Astrocyte (in vitro differentiated cells and primary cell): ENCODE data around the gene ZNF778. TPM values are rescaled to one million over a fixed set of nuclear protein-coding genes. Genes with fewer than 3 reads are reported as not detected.

ENCODE experiments used
- DNase-seq: peaks from one replicate; pipeline ENCODE4 v3.0.0-alpha.2; 2010; ENCODE audit warnings: low read depth
- FAIRE-seq: peaks from 2 replicates; lab custom pipeline; 2011; peaks lifted over from hg19 to GRCh38; lab: Jason Lieb, UNC
- H2AFZ ChIP-seq: 2 replicates; pipeline ENCODE4 v1.6.0; 2012; ENCODE audit warnings: low read depth, low read length, inconsistent platforms
- H3K27ac ChIP-seq: 2 replicates; pipeline ENCODE4 v1.5.1; 2011; ENCODE audit warnings: low read depth, low read length, inconsistent platforms
- H3K27me3 ChIP-seq: 2 replicates; pipeline ENCODE4 v1.6.0; 2011; ENCODE audit warnings: low read length, inconsistent platforms; ENCODE audit not compliant: insufficient read depth
- H3K36me3 ChIP-seq: 2 replicates; pipeline ENCODE4 v1.5.1; 2011; ENCODE audit warnings: low read length, inconsistent platforms; ENCODE audit not compliant: insufficient read depth
- H3K4me1 ChIP-seq: 2 replicates; pipeline ENCODE4 v1.5.1; 2011; ENCODE audit warnings: low read length, inconsistent platforms; ENCODE audit not compliant: insufficient read depth
- H3K4me2 ChIP-seq: 2 replicates; pipeline ENCODE4 v1.6.0; 2012; ENCODE audit warnings: low read length, inconsistent platforms
- H3K4me3 ChIP-seq: 2 replicates; pipeline ENCODE4 v1.5.1; 2011; ENCODE audit warnings: low read depth, mild to moderate bottlenecking, low read length, inconsistent platforms; ENCODE audit not compliant: insufficient read depth
- H3K79me2 ChIP-seq: 2 replicates; pipeline ENCODE4 v1.6.0; 2012; ENCODE audit warnings: mild to moderate bottlenecking, low read length, inconsistent platforms; ENCODE audit not compliant: insufficient read depth
- H3K9ac ChIP-seq: 2 replicates; pipeline ENCODE4 v1.6.0; 2012; ENCODE audit warnings: mild to moderate bottlenecking, low read length, inconsistent platforms
- H3K9me3 ChIP-seq: 2 replicates; pipeline ENCODE4 v1.5.1; 2012; ENCODE audit warnings: low read depth, mild to moderate bottlenecking, low read length, inconsistent platforms; ENCODE audit not compliant: insufficient read depth
- H4K20me1 ChIP-seq: 2 replicates; pipeline ENCODE4 v1.6.0; 2012; ENCODE audit warnings: low read length, inconsistent platforms; ENCODE audit not compliant: insufficient read depth
- H3K27ac Mint-ChIP-seq: one replicate; pipeline ENCODE4 v1.8.0; 2021; ENCODE audit warnings: mild to moderate bottlenecking, mixed read lengths; ENCODE audit not compliant: unreplicated experiment
- H3K27me3 Mint-ChIP-seq: one replicate; pipeline ENCODE4 v1.8.0; 2021; ENCODE audit warnings: low read depth, mixed read lengths; ENCODE audit not compliant: unreplicated experiment
- H3K36me3 Mint-ChIP-seq: one replicate; pipeline ENCODE4 v1.8.0; 2021; ENCODE audit warnings: low read depth, mixed read lengths; ENCODE audit not compliant: unreplicated experiment
- H3K4me1 Mint-ChIP-seq: one replicate; pipeline ENCODE4 v1.8.0; 2021; ENCODE audit warnings: low read depth, mixed read lengths; ENCODE audit not compliant: unreplicated experiment
- H3K4me3 Mint-ChIP-seq: one replicate; pipeline ENCODE4 v1.8.0; 2021; ENCODE audit warnings: mild to moderate bottlenecking, moderate library complexity, mixed read lengths; ENCODE audit not compliant: unreplicated experiment
- H3K9me3 Mint-ChIP-seq: one replicate; pipeline ENCODE4 v1.8.0; 2021; ENCODE audit warnings: mild to moderate bottlenecking, mixed read lengths; ENCODE audit not compliant: unreplicated experiment
- CTCF ChIP-seq: IDR thresholded peaks from 2 replicates; pipeline ENCODE4 v1.5.1; 2011; ENCODE audit warnings: low read depth, mild to moderate bottlenecking, inconsistent platforms, low read length, moderate library complexity; ENCODE audit not compliant: insufficient read depth
- EZH2 ChIP-seq: IDR thresholded peaks from 2 replicates; pipeline ENCODE4 v1.6.1; 2012; ENCODE audit warnings: mild to moderate bottlenecking, low read length, inconsistent platforms; ENCODE audit not compliant: insufficient read depth
- total RNA-seq: library from RNA; stranded (reverse); gene quantifications from 2 replicates; pipeline ENCODE4 v1.2.1, GENCODE V29; 2021

The ZNF778 gene
- total RNA-seq, 1 donor from 2014 or later = 15.5 TPM

GRCh38 chr16:89189358-89190025 is 28.0 kb upstream of the ZNF778 start:
- no peaks in the 10 kb centered on the region for H3K4me1 ChIP-seq
- H3K9me3 ChIP-seq = no peaks in the 10 kb centered on the region
- no peak overlapping the region for H3K4me2 ChIP-seq
- no peaks in the 10 kb centered on the region for H3K4me1 Mint-ChIP-seq
- no peak overlapping the region for H3K9ac ChIP-seq
- H3K79me2 ChIP-seq = no peaks in the 10 kb centered on the region
- H3K36me3 ChIP-seq = no peaks in the 10 kb centered on the region
- TF ChIP-seq EZH2 = no peak
- TF ChIP-seq CTCF = no peak
- H4K20me1 ChIP-seq = peaks cover 11% of the 10 kb centered on the region
- no peak overlapping the region for H3K27ac ChIP-seq
- no peak overlapping the region for H3K4me3 Mint-ChIP-seq
- H2AFZ ChIP-seq = no peak overlapping the region
- peaks cover 4% of the 10 kb centered on the region for H3K27me3 Mint-ChIP-seq
- DNase-seq = no peak
- H3K36me3 Mint-ChIP-seq = no peaks in the 10 kb centered on the region
- no peaks in the 10 kb centered on the region for H3K9me3 Mint-ChIP-seq
- no peak for FAIRE-seq
- no peaks in the 10 kb centered on the region for H3K27me3 ChIP-seq
- H3K4me3 ChIP-seq = no peak overlapping the region
- no peak overlapping the region for H3K27ac Mint-ChIP-seq

DNA sequence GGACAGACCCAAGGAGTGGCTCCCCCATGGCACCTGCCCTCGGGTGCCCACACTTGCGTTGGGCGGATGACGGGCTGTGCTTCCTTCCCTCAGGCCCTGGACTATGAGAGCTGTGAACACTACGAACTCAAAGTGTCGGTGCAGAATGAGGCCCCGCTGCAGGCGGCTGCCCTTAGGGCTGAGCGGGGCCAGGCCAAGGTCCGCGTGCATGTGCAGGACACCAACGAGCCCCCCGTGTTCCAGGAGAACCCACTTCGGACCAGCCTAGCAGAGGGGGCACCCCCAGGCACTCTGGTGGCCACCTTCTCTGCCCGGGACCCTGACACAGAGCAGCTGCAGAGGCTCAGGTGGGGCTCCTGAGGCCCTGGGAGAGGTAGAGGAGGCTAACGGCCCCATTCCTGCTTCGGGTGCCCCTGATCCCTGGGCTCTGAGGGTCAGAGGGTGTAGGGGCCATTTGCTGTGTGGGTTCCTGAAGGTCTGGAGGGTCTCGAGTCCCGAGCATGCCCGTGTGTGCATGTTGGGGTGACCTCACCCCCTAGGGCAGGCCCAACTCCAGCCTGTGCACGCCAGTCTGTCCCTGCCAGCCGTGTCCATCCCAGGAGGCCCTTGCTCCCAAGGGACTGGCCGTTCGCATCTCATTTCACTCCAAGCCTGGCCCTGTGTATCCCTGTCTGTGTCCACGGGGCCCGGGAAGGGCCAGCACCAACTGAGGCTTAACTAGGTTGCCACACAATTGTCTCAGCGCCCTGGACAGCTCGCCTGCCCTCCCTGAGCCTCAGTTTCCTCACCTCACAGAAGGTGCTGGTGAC is 27.1 kb upstream of the ZNF778 start:
- H3K27ac ChIP-seq = no peak overlapping the region
- H3K4me1 Mint-ChIP-seq = no peaks in the 10 kb centered on the region
- H3K9ac ChIP-seq = no peak overlapping the region
- H3K27ac Mint-ChIP-seq = no peak overlapping the region
- no peaks in the 10 kb centered on the region for H3K36me3 Mint-ChIP-seq
- H4K20me1 ChIP-seq = peaks cover 11% of the 10 kb centered on the region
- no peaks in the 10 kb centered on the region for H3K79me2 ChIP-seq
- H3K27me3 Mint-ChIP-seq = peaks cover 4% of the 10 kb centered on the region
- no peak for DNase-seq
- no peaks in the 10 kb centered on the region for H3K9me3 Mint-ChIP-seq
- H2AFZ ChIP-seq = no peak overlapping the region
- no peaks in the 10 kb centered on the region for H3K27me3 ChIP-seq
- H3K36me3 ChIP-seq = no peaks in the 10 kb centered on the region
- H3K9me3 ChIP-seq = no peaks in the 10 kb centered on the region
- FAIRE-seq = no peak
- no peaks in the 10 kb centered on the region for H3K4me1 ChIP-seq
- H3K4me3 ChIP-seq = no peak overlapping the region
- no peak overlapping the region for H3K4me3 Mint-ChIP-seq
- no peak overlapping the region for H3K4me2 ChIP-seq
- TF ChIP-seq EZH2 (no peak), CTCF (no peak)
